Measurements from ENCODE around the gene FARP2. TPM values are rescaled to one million over a fixed set of nuclear protein-coding genes. Genes with fewer than 3 reads are reported as not detected.
"Not testable (repeated sequence)": the region's sequence is repeated elsewhere in the genome, so short reads cannot be mapped to it uniquely, and the experiment has no call there.

Gene FARP2
- total RNA-seq, 2 donors from 2014 or later: 48.1 to 67.4 TPM

GRCh38 chr2:241376808-241377207, 20.7 kb downstream of the FARP2 start:
- ATAC-seq (ENCODE audit: insufficient number of reproducible peaks, low FRiP score, low read depth) (no peak), DNase-seq (ENCODE audit: low spot score) (no peak)
- Histone ChIP-seq H3K4me1 (ENCODE audit: control insufficient read depth in 1 of 2, low read depth in 2 of 2) (peaks cover 36 to 49% of the 10 kb centered on the region in 2 donors), H3K36me3 (no peaks in the 10 kb centered on the region), H3K9me3 (no peaks in the 10 kb centered on the region), H3K27me3 (replicated peaks; ENCODE audit: insufficient read depth) (no peaks in the 10 kb centered on the region), H3K27ac (no peak overlapping the region), H3K4me3 (no peak overlapping the region)
- TF ChIP-seq, protein P1, sequence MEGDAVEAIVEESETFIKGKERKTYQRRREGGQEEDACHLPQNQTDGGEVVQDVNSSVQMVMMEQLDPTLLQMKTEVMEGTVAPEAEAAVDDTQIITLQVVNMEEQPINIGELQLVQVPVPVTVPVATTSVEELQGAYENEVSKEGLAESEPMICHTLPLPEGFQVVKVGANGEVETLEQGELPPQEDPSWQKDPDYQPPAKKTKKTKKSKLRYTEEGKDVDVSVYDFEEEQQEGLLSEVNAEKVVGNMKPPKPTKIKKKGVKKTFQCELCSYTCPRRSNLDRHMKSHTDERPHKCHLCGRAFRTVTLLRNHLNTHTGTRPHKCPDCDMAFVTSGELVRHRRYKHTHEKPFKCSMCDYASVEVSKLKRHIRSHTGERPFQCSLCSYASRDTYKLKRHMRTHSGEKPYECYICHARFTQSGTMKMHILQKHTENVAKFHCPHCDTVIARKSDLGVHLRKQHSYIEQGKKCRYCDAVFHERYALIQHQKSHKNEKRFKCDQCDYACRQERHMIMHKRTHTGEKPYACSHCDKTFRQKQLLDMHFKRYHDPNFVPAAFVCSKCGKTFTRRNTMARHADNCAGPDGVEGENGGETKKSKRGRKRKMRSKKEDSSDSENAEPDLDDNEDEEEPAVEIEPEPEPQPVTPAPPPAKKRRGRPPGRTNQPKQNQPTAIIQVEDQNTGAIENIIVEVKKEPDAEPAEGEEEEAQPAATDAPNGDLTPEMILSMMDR (IDR thresholded peaks at IDR 0.05): no peak

GRCh38 chr2:241378816-241379215, 22.7 kb downstream of the FARP2 start:
- Histone ChIP-seq H3K27ac (peak overlapping the region; percentile 80 to 90), H3K4me1 (ENCODE audit: control insufficient read depth in 1 of 2, low read depth in 2 of 2) (peaks cover 47 to 57% of the 10 kb centered on the region in 2 donors)

GRCh38 chr2:241379481-241380480, 23.7 kb downstream of the FARP2 start:
- TF ChIP-seq, protein P1 (IDR thresholded peaks at IDR 0.05): no peak
- Histone ChIP-seq H3K4me1 (ENCODE audit: control insufficient read depth in 1 of 2, low read depth in 2 of 2) (peaks cover 51 to 66% of the 10 kb centered on the region in 2 donors), H3K27me3 (replicated peaks; ENCODE audit: insufficient read depth) (no peaks in the 10 kb centered on the region), H3K36me3 (no peaks in the 10 kb centered on the region), H3K4me3 (peak overlapping the region; percentile 29), H3K9me3 (no peaks in the 10 kb centered on the region), H3K27ac (peak overlapping the region; percentile 80 to 90)
- no peak for DNase-seq (ENCODE audit: low spot score)
- ATAC-seq (ENCODE audit: insufficient number of reproducible peaks, low FRiP score, low read depth): peak; percentile 55

More at GRCh38 chr2:241378816-241379215, 22.7 kb downstream of the FARP2 start:
- DNase-seq (ENCODE audit: low spot score) (no peak), ATAC-seq (ENCODE audit: insufficient number of reproducible peaks, low FRiP score, low read depth) (no peak)
- H3K4me3 ChIP-seq: peak overlapping the region; percentile 29
- TF ChIP-seq, protein P1 (IDR thresholded peaks at IDR 0.05): no peak
- no peaks in the 10 kb centered on the region for H3K9me3 ChIP-seq
- no peaks in the 10 kb centered on the region for H3K36me3 ChIP-seq
- H3K27me3 ChIP-seq (replicated peaks; ENCODE audit: insufficient read depth): no peaks in the 10 kb centered on the region

DNA sequence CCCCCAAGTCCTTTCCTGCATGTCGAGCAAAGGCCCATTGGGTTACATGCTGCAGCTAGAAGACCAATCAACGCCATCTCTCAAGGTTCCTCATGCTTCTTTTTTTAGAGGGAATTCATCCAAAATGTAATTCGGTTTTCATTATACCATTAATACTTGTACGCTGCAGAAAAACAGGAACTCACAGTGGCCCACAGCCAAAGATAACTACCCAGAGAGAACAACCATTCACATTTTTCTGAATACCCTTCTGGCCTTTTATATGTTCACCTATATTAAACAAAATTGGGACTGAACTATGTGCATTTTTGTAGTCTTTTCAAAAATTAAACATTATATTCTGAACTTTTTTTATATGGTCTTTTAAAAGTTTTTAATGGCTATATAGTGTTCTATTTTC, 25.8 kb downstream of the FARP2 start:
- no peaks in the 10 kb centered on the region for H3K9me3 ChIP-seq
- no peaks in the 10 kb centered on the region for H3K36me3 ChIP-seq
- no peak for ATAC-seq (ENCODE audit: insufficient number of reproducible peaks, low FRiP score, low read depth)
- peaks cover 51 to 66% of the 10 kb centered on the region in 2 donors for H3K4me1 ChIP-seq (ENCODE audit: control insufficient read depth in 1 of 2, low read depth in 2 of 2)
- TF ChIP-seq, protein P1 (IDR thresholded peaks at IDR 0.05): no peak
- no peak overlapping the region for H3K4me3 ChIP-seq
- no peak for DNase-seq (ENCODE audit: low spot score)
- H3K27me3 ChIP-seq (replicated peaks; ENCODE audit: insufficient read depth): no peaks in the 10 kb centered on the region
- H3K27ac ChIP-seq: peak overlapping the region; percentile 63 to 80

- H3K27ac ChIP-seq; H3K4me3 ChIP-seq; H3K9me3 ChIP-seq; H3K27me3 ChIP-seq (replicated peaks; ENCODE audit: insufficient read depth); ATAC-seq (ENCODE audit: insufficient number of reproducible peaks, low FRiP score, low read depth); DNase-seq (ENCODE audit: low spot score); H3K36me3 ChIP-seq: not testable (repeated sequence)
- H3K4me1 ChIP-seq (ENCODE audit: control insufficient read depth in 1 of 2, low read depth in 2 of 2): peaks cover 29 to 41% of the 10 kb centered on the region in 2 donors
These were observed 29.4 kb downstream of the FARP2 start for GRCh38 chr2:241385450-241385849.
